ENCODE data around the gene DOCK2. TPM values are rescaled to one million over a fixed set of nuclear protein-coding genes. Genes with fewer than 3 reads are reported as not detected.
"Not testable (repeated sequence)": the region's sequence is repeated elsewhere in the genome, so short reads cannot be mapped to it uniquely, and the experiment has no call there.

DOCK2 gene
- 9.3 and 13.3 TPM in 2 replicates for total RNA-seq (2014; rRNA removed; shearing (Covaris generic))

DNA sequence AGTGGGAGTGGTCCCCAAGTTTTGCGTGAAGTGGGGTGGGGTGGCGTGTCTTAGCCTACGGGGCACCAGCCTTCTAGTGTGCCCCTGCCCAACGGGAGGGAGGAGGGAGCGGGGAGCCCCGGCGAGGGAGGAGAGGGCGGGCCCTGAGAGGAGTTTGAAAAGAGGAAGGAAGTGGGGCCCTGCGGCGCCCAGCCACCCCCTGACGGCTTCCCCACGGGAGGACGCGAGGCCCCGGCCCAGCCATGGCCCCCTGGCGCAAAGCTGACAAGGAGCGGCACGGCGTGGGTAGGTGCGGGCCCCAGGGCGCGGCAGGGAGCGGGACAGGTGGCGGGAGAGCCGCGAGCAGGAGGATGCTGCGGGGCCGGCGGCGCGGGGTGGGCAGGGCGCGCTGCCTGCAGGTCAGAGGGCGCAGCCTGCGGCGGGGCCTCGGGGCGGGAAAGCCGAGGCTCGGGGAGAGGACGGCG lies at the start of gene DOCK2:
TSS of gene DOCK2 (plus strand) at position 191 of the 464 bp plus-strand sequence. CDS start at position 243, 52 bp downstream.
- no peak for DNase-seq (ENCODE audit: low read depth)

GRCh38 chr5:169590602-169591001 lies 46.5 kb upstream of the DOCK2 start:
- DNase-seq (ENCODE audit: low read depth), result no peak

GRCh38 chr5:169591636-169592035 lies 45.4 kb upstream of the DOCK2 start:
- no peak for DNase-seq (ENCODE audit: low read depth)

GRCh38 chr5:169592937-169593650 lies 44.0 kb upstream of the DOCK2 start:
- DNase-seq (ENCODE audit: low read depth), result peak; percentile 7

- DNase-seq (ENCODE audit: low read depth), result no peak
Observed at GRCh38 chr5:169595172-169595820, 41.8 kb upstream of the DOCK2 start.

DNA sequence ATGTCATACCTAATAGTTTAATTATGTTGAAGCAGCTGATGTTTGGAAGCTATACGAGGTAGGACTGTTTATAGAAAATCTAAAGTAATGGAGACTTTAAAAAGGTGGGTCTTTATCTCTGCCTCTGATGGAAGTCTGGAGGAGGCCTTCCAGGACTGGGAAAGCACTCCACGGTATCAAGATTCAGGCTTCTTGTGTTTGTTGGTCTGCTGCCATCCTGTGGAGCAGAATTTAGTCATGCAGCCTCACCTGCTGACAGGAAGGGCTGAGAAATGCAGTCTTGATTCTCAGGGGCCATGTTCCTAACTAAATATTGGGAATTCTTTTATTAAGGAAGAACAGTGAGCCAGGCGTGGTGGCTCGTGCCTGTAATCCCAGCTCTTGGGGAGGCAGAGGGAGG lies 37.6 kb upstream of the DOCK2 start:
- peak; percentile 24 for DNase-seq (ENCODE audit: low read depth)

DNA sequence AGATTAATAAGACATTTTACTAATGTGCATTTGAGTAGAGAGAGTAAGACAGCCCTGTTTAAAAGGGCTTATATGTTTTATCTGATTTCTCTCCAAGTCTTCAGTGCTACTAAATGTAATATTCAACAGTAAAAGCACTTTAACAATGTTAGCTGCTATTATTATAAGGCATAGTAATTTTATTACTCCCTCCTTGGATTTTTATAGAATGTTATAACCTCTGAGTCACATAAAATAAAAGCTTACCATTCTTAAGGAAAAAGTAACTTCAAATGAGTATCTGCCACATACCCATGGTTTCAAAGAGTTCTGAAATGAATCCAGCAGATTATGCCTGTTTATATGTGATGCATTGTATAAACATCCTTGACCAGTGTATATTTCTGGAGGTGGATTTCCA lies 34.5 kb upstream of the DOCK2 start:
- DNase-seq (ENCODE audit: low read depth), result no peak

DNA sequence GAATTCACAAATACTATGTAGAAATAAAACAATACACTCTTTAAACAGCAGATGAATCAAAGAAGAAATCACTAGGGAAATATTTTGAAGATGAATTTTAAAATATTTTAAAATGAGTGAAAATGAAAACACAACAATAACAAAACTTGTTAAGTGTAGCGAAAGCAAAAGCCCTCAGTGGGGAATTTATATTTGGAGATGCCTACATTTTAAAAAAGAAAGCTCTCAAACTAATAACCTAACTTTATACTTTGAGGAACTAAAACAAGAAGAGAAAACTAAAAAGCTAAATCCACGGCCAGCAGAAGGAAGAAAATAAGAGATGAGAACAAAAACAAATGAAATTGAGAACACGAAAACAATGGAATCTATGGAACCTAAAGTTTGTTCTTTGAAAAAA lies 30.8 kb upstream of the DOCK2 start:
- DNase-seq (ENCODE audit: low read depth), result no peak

GRCh38 chr5:169607882-169608281 lies 29.2 kb upstream of the DOCK2 start:
- DNase-seq (ENCODE audit: low read depth), result no peak

GRCh38 chr5:169609716-169610115 lies 27.4 kb upstream of the DOCK2 start:
- no peak for DNase-seq (ENCODE audit: low read depth)

DNA sequence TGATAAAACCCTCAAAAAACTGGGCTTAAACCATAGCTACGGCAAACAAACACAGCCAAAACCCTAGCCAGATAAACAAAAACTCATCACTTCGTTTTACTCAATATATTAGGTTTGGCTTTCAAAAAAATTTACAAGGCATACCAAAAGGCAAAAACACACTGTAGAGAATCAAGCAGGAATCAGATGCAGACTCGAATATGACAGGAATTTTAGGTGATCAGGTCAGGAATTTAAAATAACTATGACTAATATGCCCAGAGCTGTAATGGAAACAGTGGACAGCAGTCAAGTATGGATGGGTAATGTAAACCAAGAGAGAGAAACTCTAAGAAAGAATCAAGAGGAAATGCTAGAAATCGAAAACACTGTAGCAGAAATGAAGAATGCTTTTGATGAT lies 26.5 kb upstream of the DOCK2 start:
- no peak for DNase-seq (ENCODE audit: low read depth)

- no peak for DNase-seq (ENCODE audit: low read depth)
Observed at GRCh38 chr5:169615561-169615960, 21.5 kb upstream of the DOCK2 start.

- DNase-seq (ENCODE audit: low read depth), result not testable (repeated sequence)
Observed at GRCh38 chr5:169624307-169624706, 12.8 kb upstream of the DOCK2 start.

GRCh38 chr5:169626779-169627178 lies 10.3 kb upstream of the DOCK2 start:
- DNase-seq (ENCODE audit: low read depth), result peak; percentile 91

DNA sequence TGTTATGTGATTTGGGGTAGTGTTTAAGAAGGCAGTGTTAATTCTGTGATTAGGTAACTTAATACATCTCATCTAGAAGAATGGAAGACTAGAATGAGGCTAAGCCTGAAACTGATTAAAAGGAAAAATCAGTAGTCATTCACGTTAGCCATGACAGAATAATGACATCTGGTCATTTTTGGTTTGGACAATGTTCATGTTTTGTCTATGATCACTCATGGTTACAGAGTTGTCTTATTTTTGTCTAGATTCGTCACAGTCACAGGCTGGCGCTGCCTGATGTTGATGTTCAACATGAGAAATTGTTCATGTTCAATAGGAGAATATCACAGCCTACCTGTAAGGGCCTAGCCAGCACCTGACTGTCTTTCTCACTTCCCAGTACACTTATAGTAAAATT lies 9.5 kb upstream of the DOCK2 start:
- DNase-seq (ENCODE audit: low read depth), result no peak

DNA sequence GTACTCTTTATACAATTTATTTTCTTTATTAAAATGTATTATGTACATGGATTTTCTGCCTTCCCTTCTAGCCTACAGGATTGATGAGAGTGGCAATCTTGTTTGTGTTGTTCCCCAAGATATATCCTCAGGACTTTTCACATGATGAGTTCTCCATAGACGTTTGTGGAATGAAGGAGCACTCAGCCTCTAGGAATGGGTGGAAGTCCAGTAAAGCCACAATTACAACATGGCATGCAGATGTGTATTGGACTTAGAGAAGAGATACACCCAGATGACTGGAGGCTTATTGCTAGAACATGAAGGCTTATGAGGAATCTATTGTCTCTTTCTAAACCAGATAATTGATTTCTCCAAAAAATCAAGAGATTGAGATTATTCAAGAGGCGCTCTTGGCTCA lies 8.2 kb upstream of the DOCK2 start:
- no peak for DNase-seq (ENCODE audit: low read depth)

- peak; percentile 86 for DNase-seq (ENCODE audit: low read depth)
Observed at GRCh38 chr5:169629847-169630548, 7.1 kb upstream of the DOCK2 start.

GRCh38 chr5:169631360-169631759 lies 5.7 kb upstream of the DOCK2 start:
- no peak for DNase-seq (ENCODE audit: low read depth)

- DNase-seq (ENCODE audit: low read depth), result no peak
Observed at GRCh38 chr5:169632946-169633345, 4.1 kb upstream of the DOCK2 start.

DNA sequence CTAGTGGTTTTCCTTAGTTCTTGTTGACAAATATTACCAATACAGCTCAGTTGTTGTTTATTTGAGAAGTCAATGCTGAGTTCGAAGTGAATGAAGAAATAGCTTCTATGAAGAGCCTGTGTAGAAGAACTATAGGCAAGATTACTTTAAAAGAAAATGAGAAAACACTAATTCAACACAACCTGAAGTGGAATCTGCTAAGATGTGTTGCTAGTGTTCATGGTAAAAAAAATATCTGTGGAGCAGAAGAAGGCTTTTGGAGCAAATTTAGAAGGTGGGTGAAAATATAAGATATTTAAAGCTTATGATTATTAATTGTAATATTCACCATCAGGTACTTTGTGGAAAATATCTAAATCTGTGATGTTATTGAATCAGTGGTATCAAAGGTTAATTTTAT lies 2.5 kb upstream of the DOCK2 start:
- DNase-seq (ENCODE audit: low read depth), result no peak

DNA sequence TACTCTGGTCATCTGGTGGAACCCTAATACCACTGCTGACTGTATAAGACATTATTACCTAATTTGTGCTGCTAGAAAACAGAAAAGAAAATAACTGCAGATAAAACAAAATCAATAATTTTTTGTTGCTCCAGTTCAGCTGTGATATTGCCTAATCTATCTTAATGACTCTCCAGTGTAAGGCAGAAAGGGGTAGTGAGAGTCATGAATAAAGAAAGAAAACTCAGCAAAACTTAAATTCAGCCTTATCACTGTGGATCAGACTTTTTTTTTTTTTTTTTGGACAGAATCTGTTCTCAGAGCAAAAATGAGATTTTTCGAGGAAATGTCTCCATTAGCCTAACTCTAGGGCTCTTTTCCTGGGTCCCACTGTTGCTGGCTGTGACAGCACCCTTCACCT lies 1.1 kb upstream of the DOCK2 start:
- no peak for DNase-seq (ENCODE audit: low read depth)

GRCh38 chr5:169636477-169637084 lies 494 bp upstream of the DOCK2 start:
- DNase-seq (ENCODE audit: low read depth), result no peak

All from Daoy (cell line).